ENCODE data around the gene RRP12. TPM values are rescaled to one million over a fixed set of nuclear protein-coding genes. Genes with fewer than 3 reads are reported as not detected.

RRP12 gene
- total and polyA plus RNA-seq, 2 of the 4 experiments (the other 2 are of a cell fraction), result 21.5 to 23.3 TPM

DNA sequence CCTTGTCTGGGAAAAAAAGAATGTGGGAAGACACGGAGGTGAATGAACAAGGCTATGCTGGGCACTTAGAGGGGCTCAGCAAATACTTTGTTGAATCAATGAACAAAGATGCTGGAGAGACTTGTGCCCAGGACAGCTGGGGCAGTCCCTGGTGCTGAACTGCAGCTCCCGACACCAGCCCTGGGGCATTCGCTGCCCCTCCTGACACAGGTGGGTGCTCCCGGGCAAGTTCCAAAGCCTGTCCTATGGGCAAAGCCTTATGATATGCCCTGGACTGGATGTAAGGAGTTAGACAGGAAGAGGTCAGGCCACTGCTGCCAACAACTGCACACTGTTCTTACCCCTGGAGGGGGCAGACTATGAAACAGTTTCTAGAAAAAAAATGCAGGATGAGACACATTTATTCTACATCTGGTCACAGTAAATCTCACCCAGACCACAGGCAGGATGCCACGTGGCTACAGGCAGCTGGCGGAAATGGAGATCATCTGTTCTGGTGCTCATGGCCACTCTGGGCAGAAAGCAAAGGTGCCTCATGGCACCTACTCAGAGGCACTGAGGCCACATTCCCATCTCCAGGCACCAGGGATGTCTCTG lies 44.7 kb downstream of the RRP12 start:
- Histone ChIP-seq H2BK20ac (ENCODE audit: low read depth, low read length) (no peak overlapping the region), H3K4ac (ENCODE audit: low read depth, low read length) (no peak overlapping the region), H3K36me3 (ENCODE audit: control insufficient read depth, insufficient read depth, low read length) (peaks cover 30% of the 10 kb centered on the region), H4K8ac (ENCODE audit: low read depth in 2 of 2, low read length in 2 of 2) (no peak overlapping the region), H2BK5ac (ENCODE audit: low read depth, low read length, poor library complexity, severe bottlenecking) (no peak overlapping the region), H3K9me1 (ENCODE audit: insufficient read depth, low read length) (0 out of 2 replicates have a peak, but pooled peaks cover 3% of the 10 kb centered on the region), H3K14ac (replicated peaks; ENCODE audit: low read depth, low read length) (no peak overlapping the region), H3K23ac (ENCODE audit: low read depth, low read length) (no peak overlapping the region), H3K9me3 (ENCODE audit: control insufficient read depth, insufficient read depth, low read length) (no peaks in the 10 kb centered on the region), H2BK120ac (ENCODE audit: low read depth, low read length) (no peak overlapping the region), H3K4me3 (ENCODE audit: insufficient read depth, low read depth, low read length) (no peak overlapping the region), H3K56ac (ENCODE audit: extremely low read depth, insufficient read depth, low read length) (no peak overlapping the region), H3K27ac (ENCODE audit: insufficient read depth, low read length) (no peak overlapping the region), H2BK15ac (ENCODE audit: low read depth, low read length) (no peak overlapping the region), H3K4me2 (ENCODE audit: low read depth, low read length) (no peak overlapping the region), H3K9ac (ENCODE audit: low read depth, low read length) (no peak overlapping the region), H3K4me1 (ENCODE audit: control insufficient read depth, insufficient read depth, low read length) (no peaks in the 10 kb centered on the region), H4K91ac (ENCODE audit: insufficient read depth, low read depth, low read length) (no peak overlapping the region), H3K79me1 (ENCODE audit: low read depth in 1 of 2, low read length in 2 of 2) (no peaks in the 10 kb centered on the region), H4K20me1 (ENCODE audit: insufficient read depth, low read length) (no peaks in the 10 kb centered on the region), H3K18ac (ENCODE audit: low read depth, low read length) (no peak overlapping the region), H2AK9ac (replicated peaks; ENCODE audit: low read depth, low read length, poor library complexity) (no peak overlapping the region), H2AK5ac (ENCODE audit: low read depth, low read length) (no peak overlapping the region), H2AFZ (replicated peaks; ENCODE audit: low read length, poor library complexity) (no peak overlapping the region), H3K27me3 (ENCODE audit: control insufficient read depth, insufficient read depth, low read length) (no peaks in the 10 kb centered on the region), H4K5ac (ENCODE audit: low read depth, low read length) (no peak overlapping the region)
- in situ Hi-C loops (cut with MboI; ENCODE audit: low sequenced_read_pairs) (loop anchor here (10.0 kb wide), 1 partner anchor 282 kb away; no protein-coding TSS in a partner anchor), intact Hi-C loops (cut with micrococcal nuclease) (loop anchor here (10.0 kb wide), 1 partner anchor 592 kb away; no protein-coding TSS in a partner anchor), dilution Hi-C loops (cut with HindIII; ENCODE audit: low sequenced_read_pairs, unreplicated experiment) (no loop called here)
- ChIA-PET POLR2A (ENCODE audit: unreplicated experiment) (no interaction called here), CTCF (no interaction called here)
- no TSS peak for BruUV-seq (replicated peaks)
- ATAC-seq (ENCODE audit: low read depth) (no peak), DNase-seq (no peak)
- no CpG with 5 or more reads among the region's 6 CpGs for WGBS, 2 experiments (ENCODE audit: extremely low coverage in 2 of 2, insufficient read length in 1 of 2)
- TF ChIP-seq NFE2L2 (IDR thresholded peaks at IDR 0.05; ENCODE audit: low read depth, low read length), result no peak

Measured in IMR-90 (cell line).